Measurements from ENCODE around the gene TSPOAP1.

The TSPOAP1 gene

GRCh38 chr17:58319173-58320162, 9.1 kb downstream of the TSPOAP1 start:
- H3K4me3 ChIP-seq (ENCODE audit: severe bottlenecking) = no peak overlapping the region
- H3K9me3 ChIP-seq (ENCODE audit: severe bottlenecking) = no peaks in the 10 kb centered on the region
- no peaks in the 10 kb centered on the region for H3K27me3 ChIP-seq (ENCODE audit: insufficient read depth, poor library complexity, severe bottlenecking)
- H3K27ac ChIP-seq (ENCODE audit: poor library complexity, severe bottlenecking) = no peak overlapping the region
- DNase-seq (ENCODE audit: low spot score) (peak; percentile 42), ATAC-seq (ENCODE audit: low read depth) (no peak)
- no peaks in the 10 kb centered on the region for H3K36me3 ChIP-seq (ENCODE audit: low read depth)
- TF ChIP-seq, protein P1, sequence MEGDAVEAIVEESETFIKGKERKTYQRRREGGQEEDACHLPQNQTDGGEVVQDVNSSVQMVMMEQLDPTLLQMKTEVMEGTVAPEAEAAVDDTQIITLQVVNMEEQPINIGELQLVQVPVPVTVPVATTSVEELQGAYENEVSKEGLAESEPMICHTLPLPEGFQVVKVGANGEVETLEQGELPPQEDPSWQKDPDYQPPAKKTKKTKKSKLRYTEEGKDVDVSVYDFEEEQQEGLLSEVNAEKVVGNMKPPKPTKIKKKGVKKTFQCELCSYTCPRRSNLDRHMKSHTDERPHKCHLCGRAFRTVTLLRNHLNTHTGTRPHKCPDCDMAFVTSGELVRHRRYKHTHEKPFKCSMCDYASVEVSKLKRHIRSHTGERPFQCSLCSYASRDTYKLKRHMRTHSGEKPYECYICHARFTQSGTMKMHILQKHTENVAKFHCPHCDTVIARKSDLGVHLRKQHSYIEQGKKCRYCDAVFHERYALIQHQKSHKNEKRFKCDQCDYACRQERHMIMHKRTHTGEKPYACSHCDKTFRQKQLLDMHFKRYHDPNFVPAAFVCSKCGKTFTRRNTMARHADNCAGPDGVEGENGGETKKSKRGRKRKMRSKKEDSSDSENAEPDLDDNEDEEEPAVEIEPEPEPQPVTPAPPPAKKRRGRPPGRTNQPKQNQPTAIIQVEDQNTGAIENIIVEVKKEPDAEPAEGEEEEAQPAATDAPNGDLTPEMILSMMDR (IDR thresholded peaks at IDR 0.05; ENCODE audit: poor library complexity, severe bottlenecking) = no peak
- no peaks in the 10 kb centered on the region for H3K4me1 ChIP-seq (ENCODE audit: insufficient read depth, poor library complexity, severe bottlenecking)

DNA sequence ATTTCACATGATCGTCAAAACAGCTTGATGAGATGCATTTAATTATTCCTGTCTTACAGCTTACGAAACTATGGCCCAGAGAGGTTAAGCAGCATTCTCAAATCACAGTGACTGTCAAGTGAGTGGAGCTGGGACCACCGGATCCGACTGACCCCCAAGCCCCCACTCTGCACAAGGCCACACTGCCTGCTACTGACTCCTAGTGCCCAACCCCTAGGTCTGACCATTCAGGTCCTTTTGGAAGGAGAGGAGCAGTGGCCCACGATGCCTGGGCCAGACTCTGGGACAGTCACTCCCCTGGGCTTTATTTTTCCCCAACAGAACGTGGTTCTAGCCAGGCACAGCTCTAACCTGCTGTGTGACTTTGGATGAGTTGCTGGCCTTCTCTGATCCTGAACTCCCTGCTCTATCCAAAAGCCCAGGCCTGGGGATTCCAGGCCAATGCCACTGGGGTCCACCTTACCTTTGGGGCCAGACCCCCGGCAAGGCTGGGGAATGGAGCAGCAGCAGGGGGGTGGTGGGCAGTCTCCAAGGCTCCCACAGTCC, 9.9 kb downstream of the TSPOAP1 start:
- Histone ChIP-seq H3K27ac (ENCODE audit: poor library complexity, severe bottlenecking) (no peak overlapping the region), H3K9me3 (ENCODE audit: severe bottlenecking) (no peaks in the 10 kb centered on the region), H3K27me3 (ENCODE audit: insufficient read depth, poor library complexity, severe bottlenecking) (no peaks in the 10 kb centered on the region), H3K4me1 (ENCODE audit: insufficient read depth, poor library complexity, severe bottlenecking) (no peaks in the 10 kb centered on the region), H3K4me3 (ENCODE audit: severe bottlenecking) (no peak overlapping the region), H3K36me3 (ENCODE audit: low read depth) (no peaks in the 10 kb centered on the region)
- ATAC-seq (ENCODE audit: low read depth) (no peak), DNase-seq (ENCODE audit: low spot score) (no peak)
- TF ChIP-seq, protein P1 (IDR thresholded peaks at IDR 0.05; ENCODE audit: poor library complexity, severe bottlenecking) = no peak

- Histone ChIP-seq H3K27me3 (ENCODE audit: insufficient read depth, poor library complexity, severe bottlenecking) (no peaks in the 10 kb centered on the region), H3K4me3 (ENCODE audit: severe bottlenecking) (no peak overlapping the region), H3K36me3 (ENCODE audit: low read depth) (no peaks in the 10 kb centered on the region), H3K4me1 (ENCODE audit: insufficient read depth, poor library complexity, severe bottlenecking) (no peaks in the 10 kb centered on the region), H3K27ac (ENCODE audit: poor library complexity, severe bottlenecking) (no peak overlapping the region), H3K9me3 (ENCODE audit: severe bottlenecking) (no peaks in the 10 kb centered on the region)
- no peak for ATAC-seq (ENCODE audit: low read depth)
- TF ChIP-seq, protein P1 (IDR thresholded peaks at IDR 0.05; ENCODE audit: poor library complexity, severe bottlenecking) = no peak
- DNase-seq (ENCODE audit: low spot score) = peak; percentile 45
Observed at GRCh38 chr17:58318065-58318481, 10.5 kb downstream of the TSPOAP1 start.

DNA sequence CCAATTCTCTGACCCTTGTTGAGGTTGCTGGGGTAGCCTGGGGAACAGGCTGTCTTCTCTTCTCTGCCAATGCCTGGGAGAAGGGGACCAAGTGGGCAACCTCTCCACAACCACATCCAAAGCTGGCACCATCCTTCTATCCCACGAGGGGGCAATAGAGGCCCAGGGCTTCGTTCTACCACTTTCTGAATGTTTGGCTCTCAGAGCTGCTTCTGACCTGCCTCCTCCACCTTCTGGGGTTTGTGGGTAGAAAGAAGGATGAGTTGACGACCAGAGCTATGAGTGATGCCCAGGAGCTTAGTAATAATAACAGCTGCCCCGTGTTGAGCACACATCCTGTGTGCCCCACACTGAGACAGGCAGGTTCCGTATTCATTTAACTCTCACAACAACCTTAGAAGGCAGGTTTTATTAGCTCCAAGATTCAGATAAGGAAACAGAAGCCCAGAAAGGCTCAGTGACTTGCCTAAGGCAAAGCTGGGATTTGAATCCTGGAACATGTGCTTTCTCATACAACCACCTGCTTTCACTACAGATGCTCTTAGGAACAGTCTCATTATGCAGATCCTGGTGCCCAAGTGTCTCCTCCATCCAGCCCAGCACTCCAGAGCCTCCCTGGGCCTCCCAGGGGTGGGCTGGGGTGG, 11.1 kb downstream of the TSPOAP1 start:
- H3K27ac ChIP-seq (ENCODE audit: poor library complexity, severe bottlenecking) = no peak overlapping the region
- TF ChIP-seq, protein P1 (IDR thresholded peaks at IDR 0.05; ENCODE audit: poor library complexity, severe bottlenecking) = peak; percentile 90
- DNase-seq (ENCODE audit: low spot score) = peak; percentile 68
- no peaks in the 10 kb centered on the region for H3K9me3 ChIP-seq (ENCODE audit: severe bottlenecking)
- no peaks in the 10 kb centered on the region for H3K27me3 ChIP-seq (ENCODE audit: insufficient read depth, poor library complexity, severe bottlenecking)
- ATAC-seq (ENCODE audit: low read depth) = peak; percentile 83
- no peaks in the 10 kb centered on the region for H3K4me1 ChIP-seq (ENCODE audit: insufficient read depth, poor library complexity, severe bottlenecking)
- no peaks in the 10 kb centered on the region for H3K36me3 ChIP-seq (ENCODE audit: low read depth)
- no peak overlapping the region for H3K4me3 ChIP-seq (ENCODE audit: severe bottlenecking)
